Esophagus muscularis mucosa (tissue), 4 donors: Measurements from ENCODE around the gene DIP2C.

ENCODE experiments used
- EP300 ChIP-seq: sonication (generic); formaldehyde crosslinking; IDR thresholded peaks from one replicate; pipeline ENCODE4 v1.6.1; 2017; ENCODE audit warnings: antibody characterized with exemption
- POLR2A ChIP-seq: fragments of 450-650 bp; IDR thresholded peaks from one replicate; pipeline ENCODE4 v1.6.1; 2017; ENCODE audit warnings: antibody characterized with exemption, moderate library complexity, mild to moderate bottlenecking, low read depth
- POLR2AphosphoS5 ChIP-seq, 2 donors: sonication (generic); formaldehyde crosslinking; IDR thresholded peaks; one replicate each; pipeline ENCODE4 v1.6.1; 2017; ENCODE audit warnings: antibody characterized with exemption in 2 of 2
- TF ChIP-seq, protein P1 (sequence below), 3 experiments: fragments of 200-600 bp in 2 of 3; fragments of 450-650 bp in 1 of 3; sonication (generic) in 2 of 3; IDR thresholded peaks; one replicate each; pipeline ENCODE4 v1.5.1; 2017 to 2019; ENCODE audit warnings: antibody characterized with exemption in 3 of 3, mild to moderate bottlenecking in 2 of 3, moderate library complexity in 1 of 3

DNA sequence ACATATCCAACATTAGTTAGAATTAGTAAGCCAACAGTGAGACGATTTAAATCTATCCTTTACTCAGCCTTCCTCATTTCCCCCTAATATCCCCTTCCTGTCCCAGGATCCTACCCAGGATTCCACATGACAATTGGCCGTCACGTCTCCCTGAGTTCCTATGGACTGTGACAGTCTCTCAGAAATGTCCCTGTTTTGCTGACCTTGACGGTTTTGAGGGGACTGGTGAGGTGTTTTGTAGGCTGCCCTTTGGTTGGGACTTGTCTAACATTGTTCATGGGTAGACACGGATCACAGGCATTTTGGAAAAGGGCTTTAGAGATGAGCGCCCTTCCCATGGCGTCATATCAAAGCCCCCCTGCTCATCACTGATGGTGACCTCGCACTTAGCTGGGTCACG is 391.4 kb downstream of the DIP2C start:
- TF ChIP-seq, protein P1, sequence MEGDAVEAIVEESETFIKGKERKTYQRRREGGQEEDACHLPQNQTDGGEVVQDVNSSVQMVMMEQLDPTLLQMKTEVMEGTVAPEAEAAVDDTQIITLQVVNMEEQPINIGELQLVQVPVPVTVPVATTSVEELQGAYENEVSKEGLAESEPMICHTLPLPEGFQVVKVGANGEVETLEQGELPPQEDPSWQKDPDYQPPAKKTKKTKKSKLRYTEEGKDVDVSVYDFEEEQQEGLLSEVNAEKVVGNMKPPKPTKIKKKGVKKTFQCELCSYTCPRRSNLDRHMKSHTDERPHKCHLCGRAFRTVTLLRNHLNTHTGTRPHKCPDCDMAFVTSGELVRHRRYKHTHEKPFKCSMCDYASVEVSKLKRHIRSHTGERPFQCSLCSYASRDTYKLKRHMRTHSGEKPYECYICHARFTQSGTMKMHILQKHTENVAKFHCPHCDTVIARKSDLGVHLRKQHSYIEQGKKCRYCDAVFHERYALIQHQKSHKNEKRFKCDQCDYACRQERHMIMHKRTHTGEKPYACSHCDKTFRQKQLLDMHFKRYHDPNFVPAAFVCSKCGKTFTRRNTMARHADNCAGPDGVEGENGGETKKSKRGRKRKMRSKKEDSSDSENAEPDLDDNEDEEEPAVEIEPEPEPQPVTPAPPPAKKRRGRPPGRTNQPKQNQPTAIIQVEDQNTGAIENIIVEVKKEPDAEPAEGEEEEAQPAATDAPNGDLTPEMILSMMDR (IDR thresholded peaks at IDR 0.05), result no peak
- TF ChIP-seq EP300 (no peak), POLR2AphosphoS5 (IDR thresholded peaks at IDR 0.05) (no peak), POLR2A (no peak)
